CD4-positive, CD25-positive, alpha-beta regulatory T cell (primary cell): ENCODE measurements around the gene KPNA6. TPM values are rescaled to one million over a fixed set of nuclear protein-coding genes. Genes with fewer than 3 reads are reported as not detected.
"Not testable (repeated sequence)": the region's sequence is repeated elsewhere in the genome, so short reads cannot be mapped to it uniquely, and the experiment has no call there.

Experiments
- ATAC-seq, 2 donors: fragments of 150-1000 bp; cut with Tn5 transposase; one replicate each; pipeline ENCODE4 v1.10.0; 2021; ENCODE audit warnings: low read depth in 2 of 2, moderate number of reproducible peaks in 2 of 2, moderate library complexity in 1 of 2
- DNase-seq, 3 donors: peaks; one replicate each; pipeline versions ENCODE4 v3.0.0 to v3.0.0-alpha.2; 2012 to 2022; ENCODE audit warnings: mixed read lengths in 1 of 3
- H3K27ac ChIP-seq: one replicate; pipeline ENCODE4 v1.7.0; 2013; ENCODE audit warnings: mild to moderate bottlenecking, low read length; ENCODE audit not compliant: insufficient read depth, poor library complexity, severe bottlenecking
- H3K27me3 ChIP-seq: one replicate; pipeline ENCODE4 v1.7.0; 2013; ENCODE audit warnings: low read length; ENCODE audit not compliant: control insufficient read depth, insufficient read depth
- H3K36me3 ChIP-seq: one replicate; pipeline ENCODE4 v1.7.0; 2013; ENCODE audit warnings: mild to moderate bottlenecking, low read length, moderate library complexity; ENCODE audit not compliant: control insufficient read depth, insufficient read depth
- H3K4me1 ChIP-seq: 2 replicates; pipeline ENCODE4 v1.7.0; 2013; ENCODE audit warnings: mild to moderate bottlenecking, low read length; ENCODE audit not compliant: insufficient read depth, control insufficient read depth, poor library complexity, severe bottlenecking
- H3K4me3 ChIP-seq: one replicate; pipeline ENCODE4 v1.7.0; 2013; ENCODE audit warnings: low read depth, mild to moderate bottlenecking, low read length, moderate library complexity
- H3K9me3 ChIP-seq, 2 experiments: 1 replicate in 1 of 2; 2 replicates in 1 of 2; pipeline ENCODE4 v1.7.0; 2013; ENCODE audit warnings: low read length in 2 of 2, mild to moderate bottlenecking in 1 of 2, moderate library complexity in 1 of 2; ENCODE audit not compliant: control insufficient read depth in 2 of 2
- H3K27ac Mint-ChIP-seq, 3 donors: one replicate each; pipeline ENCODE4 v1.8.0; 2020 to 2022; ENCODE audit warnings: mild to moderate bottlenecking in 3 of 3, mixed read lengths in 3 of 3, moderate library complexity in 2 of 3
- H3K27me3 Mint-ChIP-seq: one replicate; pipeline ENCODE4 v1.8.0; 2022; ENCODE audit warnings: mild to moderate bottlenecking, mixed read lengths
- H3K36me3 Mint-ChIP-seq: one replicate; pipeline ENCODE4 v1.8.0; 2020; ENCODE audit warnings: mixed read lengths
- H3K4me1 Mint-ChIP-seq, 4 donors: one replicate each; pipeline ENCODE4 v1.8.0; 2020 to 2022; ENCODE audit warnings: mixed read lengths in 4 of 4, mild to moderate bottlenecking in 1 of 4
- H3K4me3 Mint-ChIP-seq, 4 donors: one replicate each; pipeline ENCODE4 v1.8.0; 2020 to 2022; ENCODE audit warnings: mild to moderate bottlenecking in 4 of 4, mixed read lengths in 4 of 4, moderate library complexity in 3 of 4
- H3K9me3 Mint-ChIP-seq, 7 donors: one replicate each; pipeline ENCODE4 v1.8.0; 2020 to 2022; ENCODE audit warnings: mixed read lengths in 7 of 7, mild to moderate bottlenecking in 3 of 7, moderate library complexity in 2 of 7
- polyA plus RNA-seq, 4 donors: library from polyadenylated mRNA; unstranded; fragments of 300-500 nt; fragmentation: Illumina TruSeq; gene quantifications; one replicate each; pipeline ENCODE4 v1.2.3, GENCODE V29; 2021
- total RNA-seq: library from RNA; stranded (reverse); gene quantifications from one replicate; pipeline ENCODE4 v1.2.3, GENCODE V29; 2022

KPNA6 gene
- total and polyA plus RNA-seq, 5 donors from 2014 or later, result 22.7 to 56.1 (median 28.6) TPM

GRCh38 chr1:32128964-32129363, 21.1 kb downstream of the KPNA6 start:
- H3K27ac Mint-ChIP-seq, result peak overlapping the region in 2 of 3 donors; percentile 11 to 26

GRCh38 chr1:32133950-32134280, 26.1 kb downstream of the KPNA6 start:
- H3K9me3 ChIP-seq, H3K4me3 ChIP-seq, H3K27ac Mint-ChIP-seq, H3K9me3 Mint-ChIP-seq, DNase-seq, H3K27me3 ChIP-seq, H3K27me3 Mint-ChIP-seq, H3K4me1 ChIP-seq, ATAC-seq, H3K27ac ChIP-seq, H3K4me3 Mint-ChIP-seq: not testable (repeated sequence)
- H3K4me1 Mint-ChIP-seq, result peaks cover 13 to 47% (median 24%) of the 10 kb centered on the region in 4 donors
- H3K36me3 ChIP-seq, result peaks cover 11% of the 10 kb centered on the region
- H3K36me3 Mint-ChIP-seq, result peaks cover 14% of the 10 kb centered on the region

More at GRCh38 chr1:32128964-32129363, 21.1 kb downstream of the KPNA6 start:
- Mint-ChIP-seq H3K36me3 (peaks cover 4% of the 10 kb centered on the region), H3K27me3 (no peaks in the 10 kb centered on the region), H3K9me3 (no peaks in the 10 kb centered on the region), H3K4me3 (no peak overlapping the region), H3K4me1 (peaks cover 26 to 53% (median 30%) of the 10 kb centered on the region in 4 donors)
- DNase-seq, result no peak
- Histone ChIP-seq H3K36me3 (peaks cover 11% of the 10 kb centered on the region), H3K4me1 (no peaks in the 10 kb centered on the region), H3K27me3 (no peaks in the 10 kb centered on the region), H3K27ac (no peak overlapping the region), H3K4me3 (no peak overlapping the region), H3K9me3 (no peaks in the 10 kb centered on the region)
- ATAC-seq, result no peak

- no peak for ATAC-seq
- Mint-ChIP-seq H3K36me3 (peaks cover 13% of the 10 kb centered on the region), H3K4me1 (peaks cover 26 to 61% (median 32%) of the 10 kb centered on the region in 4 donors), H3K27me3 (no peaks in the 10 kb centered on the region), H3K4me3 (no peak overlapping the region), H3K9me3 (no peaks in the 10 kb centered on the region), H3K27ac (peak overlapping the region in 1 of 3 donors; percentile 56)
- H3K27ac ChIP-seq, result no peak overlapping the region
- no peaks in the 10 kb centered on the region for H3K9me3 ChIP-seq
- DNase-seq, result no peak
- H3K4me1 ChIP-seq, result no peaks in the 10 kb centered on the region
- no peaks in the 10 kb centered on the region for H3K27me3 ChIP-seq
- H3K4me3 ChIP-seq, result no peak overlapping the region
- H3K36me3 ChIP-seq, result no peaks in the 10 kb centered on the region
These were observed 29.3 kb downstream of the KPNA6 start for GRCh38 chr1:32137111-32137510.

GRCh38 chr1:32138965-32139364, 31.1 kb downstream of the KPNA6 start:
- no peak for ATAC-seq
- Histone ChIP-seq H3K36me3 (no peaks in the 10 kb centered on the region), H3K9me3 (no peaks in the 10 kb centered on the region), H3K27ac (no peak overlapping the region), H3K4me3 (no peak overlapping the region), H3K27me3 (no peaks in the 10 kb centered on the region), H3K4me1 (peaks cover 3% of the 10 kb centered on the region)
- peaks cover 13% of the 10 kb centered on the region for H3K36me3 Mint-ChIP-seq
- DNase-seq, result no peak
- peaks cover 38 to 70% (median 41%) of the 10 kb centered on the region in 4 donors for H3K4me1 Mint-ChIP-seq
- peak overlapping the region in 2 of 3 donors; percentile 44 to 64 for H3K27ac Mint-ChIP-seq
- H3K27me3 Mint-ChIP-seq, result no peaks in the 10 kb centered on the region
- no peaks in the 10 kb centered on the region for H3K9me3 Mint-ChIP-seq
- no peak overlapping the region for H3K4me3 Mint-ChIP-seq

- peaks cover 15% of the 10 kb centered on the region for H3K36me3 Mint-ChIP-seq
- Histone ChIP-seq H3K27ac (peak overlapping the region; percentile 10), H3K27me3 (no peaks in the 10 kb centered on the region), H3K4me1 (peaks cover 3% of the 10 kb centered on the region), H3K9me3 (peaks cover 0 to 5% of the 10 kb centered on the region in 2 experiments), H3K4me3 (no peak overlapping the region), H3K36me3 (no peaks in the 10 kb centered on the region)
- ATAC-seq (no peak), DNase-seq (no peak)
- H3K27ac Mint-ChIP-seq, result peak overlapping the region; percentile 43 to 72 (median 52)
- peaks cover 31 to 71% (median 49%) of the 10 kb centered on the region in 4 donors for H3K4me1 Mint-ChIP-seq
- peaks cover 0 to 3% (median 0%) of the 10 kb centered on the region in 7 donors for H3K9me3 Mint-ChIP-seq
- no peak overlapping the region for H3K4me3 Mint-ChIP-seq
- H3K27me3 Mint-ChIP-seq, result no peaks in the 10 kb centered on the region
These were observed 34.8 kb downstream of the KPNA6 start for GRCh38 chr1:32142446-32143301.

- not testable (repeated sequence) for H3K9me3 ChIP-seq, DNase-seq, H3K4me1 ChIP-seq, H3K4me3 Mint-ChIP-seq, H3K36me3 ChIP-seq, H3K4me3 ChIP-seq, H3K27me3 ChIP-seq, H3K27me3 Mint-ChIP-seq, H3K9me3 Mint-ChIP-seq, ATAC-seq
- H3K27ac ChIP-seq, result peak overlapping the region; percentile 10
- H3K36me3 Mint-ChIP-seq, result peaks cover 19% of the 10 kb centered on the region
- peak overlapping the region in 1 of 3 donors; percentile 52 for H3K27ac Mint-ChIP-seq
- peaks cover 31 to 70% (median 49%) of the 10 kb centered on the region in 4 donors for H3K4me1 Mint-ChIP-seq
These were observed 35.4 kb downstream of the KPNA6 start for GRCh38 chr1:32143302-32143695.

GRCh38 chr1:32144033-32144432, 36.2 kb downstream of the KPNA6 start:
- peaks cover 25 to 65% (median 45%) of the 10 kb centered on the region in 4 donors for H3K4me1 Mint-ChIP-seq
- no peaks in the 10 kb centered on the region for H3K27me3 ChIP-seq
- H3K4me3 Mint-ChIP-seq, result peak overlapping the region in 1 of 4 donors; percentile 14
- DNase-seq, result no peak
- no peaks in the 10 kb centered on the region for H3K27me3 Mint-ChIP-seq
- H3K4me1 ChIP-seq, result peaks cover 3% of the 10 kb centered on the region
- no peak for ATAC-seq
- H3K27ac Mint-ChIP-seq, result peak overlapping the region in 1 of 3 donors; percentile 5
- peaks cover 3% of the 10 kb centered on the region for H3K36me3 ChIP-seq
- H3K4me3 ChIP-seq, result no peak overlapping the region
- peaks cover 3 to 10% of the 10 kb centered on the region in 2 experiments for H3K9me3 ChIP-seq
- H3K36me3 Mint-ChIP-seq, result peaks cover 17% of the 10 kb centered on the region
- peaks cover 0 to 12% (median 0%) of the 10 kb centered on the region in 7 donors for H3K9me3 Mint-ChIP-seq
- no peak overlapping the region for H3K27ac ChIP-seq
